Tibial nerve (tissue), 4 donors: ENCODE measurements around the gene TOP2B. TPM values are rescaled to one million over a fixed set of nuclear protein-coding genes. Genes with fewer than 3 reads are reported as not detected.

ENCODE experiments used
- DNase-seq, 2 donors: peaks; one replicate each; pipeline ENCODE4 v3.0.0-alpha.2; 2019; ENCODE audit warnings: low spot score in 2 of 2
- H3K27ac ChIP-seq, 4 donors: fragments of 200-600 bp; sonication (generic) in 3 of 4; one replicate each; pipeline ENCODE4 v1.5.1; 2017 to 2019; ENCODE audit warnings: mild to moderate bottlenecking in 1 of 4
- H3K27me3 ChIP-seq, 2 donors: fragments of 200-600 bp; sonication (generic) in 1 of 2; one replicate each; pipeline versions ENCODE4 v1.5.1 to v1.6.0; 2017 to 2019
- H3K36me3 ChIP-seq, 3 donors: fragments of 200-600 bp; sonication (generic); one replicate each; pipeline ENCODE4 v1.5.1; 2018 to 2019
- H3K4me1 ChIP-seq, 4 donors: fragments of 200-600 bp; sonication (generic) in 3 of 4; one replicate each; pipeline ENCODE4 v1.5.1; 2017 to 2019
- H3K4me3 ChIP-seq, 4 donors: fragments of 200-600 bp; sonication (generic) in 3 of 4; one replicate each; pipeline ENCODE4 v1.5.1; 2017 to 2019; ENCODE audit warnings: mild to moderate bottlenecking in 1 of 4, moderate library complexity in 1 of 4
- H3K9me3 ChIP-seq, 4 donors: fragments of 200-600 bp; sonication (generic) in 3 of 4; one replicate each; pipeline ENCODE4 v1.5.1; 2017 to 2019
- EP300 ChIP-seq, 2 donors: sonication (generic); formaldehyde crosslinking; IDR thresholded peaks; one replicate each; pipeline ENCODE4 v1.6.1; 2017; ENCODE audit warnings: antibody characterized with exemption in 2 of 2, mild to moderate bottlenecking in 1 of 2
- POLR2A ChIP-seq, 2 donors: fragments of 450-650 bp; IDR thresholded peaks; one replicate each; pipeline ENCODE4 v1.6.1; 2017; ENCODE audit warnings: antibody characterized with exemption in 2 of 2, mild to moderate bottlenecking in 2 of 2, moderate library complexity in 2 of 2
- WGBS, 2 donors: methylation state at CpG; one replicate each; pipeline ENCODE4 v1.1.5; 2018; 5-methylcytosine and 5-hydroxymethylcytosine counted together
- total RNA-seq, 4 donors: library from RNA; depleted of rRNA; stranded (reverse); fragments of >200 nt; gene quantifications; one replicate each; pipeline ENCODE4 v1.1.0, GENCODE V29; 2016
- TF ChIP-seq, protein P1 (sequence below), 5 experiments: fragments of 200-600 bp in 3 of 5; fragments of 450-650 bp in 2 of 5; sonication (generic) in 3 of 5; IDR thresholded peaks; one replicate each; pipeline ENCODE4 v1.5.1; 2016 to 2019; ENCODE audit warnings: antibody characterized with exemption in 5 of 5, mild to moderate bottlenecking in 3 of 5, moderate library complexity in 2 of 5

The TOP2B gene
- total RNA-seq, 4 donors from 2014 or later = 85.3 to 121 (median 99.3) TPM

DNA sequence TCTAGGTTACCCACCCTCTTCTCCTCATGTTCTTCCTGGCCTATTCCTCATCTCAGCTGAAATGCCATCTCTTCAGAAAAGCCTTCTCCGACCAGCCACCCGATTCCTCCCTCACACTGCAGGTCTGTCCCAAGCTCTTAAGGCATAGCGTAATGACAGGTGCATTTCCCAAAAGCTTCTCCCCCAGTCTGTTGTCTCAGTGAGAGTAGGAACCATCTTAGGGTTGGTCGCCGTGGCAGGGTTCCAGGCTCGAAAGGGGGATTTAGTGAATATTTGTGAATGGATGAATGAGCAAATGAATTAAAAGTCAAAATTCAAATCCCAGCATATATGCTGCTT, 78.6 kb downstream of the TOP2B start:
- TF ChIP-seq, protein P1, sequence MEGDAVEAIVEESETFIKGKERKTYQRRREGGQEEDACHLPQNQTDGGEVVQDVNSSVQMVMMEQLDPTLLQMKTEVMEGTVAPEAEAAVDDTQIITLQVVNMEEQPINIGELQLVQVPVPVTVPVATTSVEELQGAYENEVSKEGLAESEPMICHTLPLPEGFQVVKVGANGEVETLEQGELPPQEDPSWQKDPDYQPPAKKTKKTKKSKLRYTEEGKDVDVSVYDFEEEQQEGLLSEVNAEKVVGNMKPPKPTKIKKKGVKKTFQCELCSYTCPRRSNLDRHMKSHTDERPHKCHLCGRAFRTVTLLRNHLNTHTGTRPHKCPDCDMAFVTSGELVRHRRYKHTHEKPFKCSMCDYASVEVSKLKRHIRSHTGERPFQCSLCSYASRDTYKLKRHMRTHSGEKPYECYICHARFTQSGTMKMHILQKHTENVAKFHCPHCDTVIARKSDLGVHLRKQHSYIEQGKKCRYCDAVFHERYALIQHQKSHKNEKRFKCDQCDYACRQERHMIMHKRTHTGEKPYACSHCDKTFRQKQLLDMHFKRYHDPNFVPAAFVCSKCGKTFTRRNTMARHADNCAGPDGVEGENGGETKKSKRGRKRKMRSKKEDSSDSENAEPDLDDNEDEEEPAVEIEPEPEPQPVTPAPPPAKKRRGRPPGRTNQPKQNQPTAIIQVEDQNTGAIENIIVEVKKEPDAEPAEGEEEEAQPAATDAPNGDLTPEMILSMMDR (IDR thresholded peaks at IDR 0.05) = no peak
- TF ChIP-seq EP300 (IDR thresholded peaks at IDR 0.05) = no peak
- no peak for TF ChIP-seq POLR2A (IDR thresholded peaks at IDR 0.05)
- no peak overlapping the region for H3K27ac ChIP-seq
- no peaks in the 10 kb centered on the region for H3K4me1 ChIP-seq
- WGBS, 2 donors = 95 to 96% methylated on average over 6 of the region's 6 CpGs
- no peaks in the 10 kb centered on the region for H3K9me3 ChIP-seq
- H3K27me3 ChIP-seq = no peaks in the 10 kb centered on the region
- DNase-seq = no peak
- no peak overlapping the region for H3K4me3 ChIP-seq
- H3K36me3 ChIP-seq = peaks cover 0 to 25% (median 0%) of the 10 kb centered on the region in 3 donors

DNA sequence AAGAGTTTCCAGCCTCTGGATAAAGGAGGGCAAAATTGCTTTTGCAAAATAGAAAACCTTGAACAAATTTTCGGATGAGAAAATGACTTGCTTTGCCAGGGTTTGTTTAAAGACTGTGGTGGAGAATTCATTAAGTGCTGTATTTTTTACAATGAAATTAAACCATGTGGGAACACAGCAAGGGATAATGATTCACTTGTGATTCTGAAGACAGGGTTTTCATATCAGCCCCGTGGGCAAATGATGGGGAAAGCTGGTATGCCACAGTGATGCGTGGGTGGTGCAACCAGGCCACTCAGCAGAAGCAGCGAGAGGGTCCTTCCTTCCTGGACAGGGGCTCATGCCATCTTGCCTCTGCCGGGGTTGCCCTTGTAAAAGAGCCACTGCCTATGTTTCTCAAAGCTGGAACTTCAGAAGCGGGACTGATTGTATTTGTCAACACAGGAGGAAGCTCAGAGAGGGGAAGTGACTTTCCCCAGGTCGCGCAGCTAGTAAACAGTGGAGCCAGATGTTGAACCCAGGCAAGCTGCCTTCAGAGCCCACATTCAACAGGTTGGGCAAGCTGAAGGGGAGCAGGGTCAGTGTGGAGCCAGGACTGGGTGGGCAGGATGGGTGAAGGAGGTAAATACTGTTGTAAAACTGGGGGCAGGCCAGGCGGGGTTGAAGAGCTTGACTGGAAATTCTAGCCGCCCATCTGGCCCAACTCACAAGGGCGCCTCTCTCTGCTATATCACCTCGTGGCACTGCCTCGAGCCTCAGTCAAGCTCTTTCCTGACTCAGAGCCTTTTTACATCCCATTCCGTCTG, 79.1 kb downstream of the TOP2B start:
- H3K27ac ChIP-seq = no peak overlapping the region
- no peaks in the 10 kb centered on the region for H3K4me1 ChIP-seq
- no peak for DNase-seq
- TF ChIP-seq POLR2A (IDR thresholded peaks at IDR 0.05) (no peak), EP300 (IDR thresholded peaks at IDR 0.05) (no peak)
- TF ChIP-seq, protein P1 (IDR thresholded peaks at IDR 0.05) = no peak
- no peak overlapping the region for H3K4me3 ChIP-seq
- H3K27me3 ChIP-seq = no peaks in the 10 kb centered on the region
- no peaks in the 10 kb centered on the region for H3K9me3 ChIP-seq
- peaks cover 0 to 31% (median 0%) of the 10 kb centered on the region in 3 donors for H3K36me3 ChIP-seq
- WGBS, 2 donors = 76 to 80% methylated on average over 14 of the region's 14 CpGs

DNA sequence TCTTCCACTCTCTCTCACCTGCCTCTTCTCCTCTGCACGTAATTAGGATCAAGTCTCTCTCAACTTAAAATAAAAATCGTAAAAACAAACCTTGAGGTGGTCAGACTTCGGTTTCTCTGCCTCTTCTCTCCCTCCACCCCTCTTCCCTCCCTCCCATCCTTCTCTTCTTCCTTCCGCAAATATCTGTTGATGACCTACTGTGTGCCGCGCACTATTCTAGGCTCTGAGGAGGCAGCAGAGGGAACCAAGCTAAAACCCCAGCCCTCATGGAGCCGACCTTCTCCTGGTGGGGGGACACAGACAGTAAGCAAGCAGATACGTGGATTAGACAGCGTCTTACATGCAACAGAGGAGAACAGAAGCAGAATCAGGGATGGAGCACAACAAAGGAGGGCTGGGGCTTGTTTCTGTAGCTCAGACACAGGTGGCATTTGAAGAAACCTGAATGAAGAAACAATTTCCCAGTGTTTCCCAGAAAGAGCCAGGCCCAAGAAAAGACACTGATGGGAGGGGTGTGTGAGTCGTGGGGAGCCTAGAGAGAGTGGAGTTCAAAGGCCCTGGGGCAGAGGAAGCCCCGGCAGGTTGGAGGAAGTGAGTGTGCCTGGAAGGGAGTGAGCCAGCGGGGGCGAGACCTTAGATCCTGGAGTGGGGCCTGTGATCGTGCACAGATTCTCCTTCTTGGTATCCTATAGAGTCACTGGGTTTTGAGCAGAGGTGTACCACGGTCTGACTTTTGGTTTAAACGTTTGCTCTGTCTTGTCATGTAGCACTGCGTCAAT, 80.5 kb downstream of the TOP2B start:
- no peak for DNase-seq
- H3K36me3 ChIP-seq = peaks cover 0 to 36% (median 0%) of the 10 kb centered on the region in 3 donors
- H3K9me3 ChIP-seq = no peaks in the 10 kb centered on the region
- TF ChIP-seq, protein P1 (IDR thresholded peaks at IDR 0.05) = no peak
- no peak overlapping the region for H3K4me3 ChIP-seq
- no peaks in the 10 kb centered on the region for H3K4me1 ChIP-seq
- no peaks in the 10 kb centered on the region for H3K27me3 ChIP-seq
- WGBS, 2 donors = 87 to 91% methylated on average over 17 of the region's 17 CpGs
- no peak overlapping the region for H3K27ac ChIP-seq

DNA sequence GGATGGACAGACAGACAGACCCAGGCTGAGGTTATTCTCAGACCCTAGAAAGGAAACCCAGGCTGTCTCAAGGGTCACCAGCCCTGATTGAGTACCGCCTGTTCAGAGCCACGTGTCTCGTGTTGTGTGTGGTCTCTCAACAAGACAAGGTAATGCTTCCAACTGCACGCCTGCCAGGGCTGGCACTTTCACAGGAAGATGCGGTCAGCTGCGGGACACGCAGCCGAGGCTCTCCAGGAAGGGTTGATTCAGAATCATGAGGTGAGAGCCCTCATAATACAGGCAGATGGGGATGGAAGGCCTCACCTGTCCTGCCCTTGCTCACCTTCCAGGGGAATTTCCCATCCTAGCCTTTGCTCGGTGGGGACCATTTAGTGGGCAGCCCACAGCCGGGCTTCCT, 81.4 kb downstream of the TOP2B start:
- H3K36me3 ChIP-seq = peaks cover 0 to 36% (median 0%) of the 10 kb centered on the region in 3 donors
- WGBS, 2 donors = 87 to 89% methylated on average over 10 of the region's 10 CpGs

More for the DNA sequence above, 81.4 kb downstream of the TOP2B start:
- Histone ChIP-seq H3K4me3 (no peak overlapping the region), H3K9me3 (no peaks in the 10 kb centered on the region), H3K27me3 (no peaks in the 10 kb centered on the region), H3K4me1 (no peaks in the 10 kb centered on the region), H3K27ac (no peak overlapping the region)
- no peak for DNase-seq
- no peak for TF ChIP-seq EP300 (IDR thresholded peaks at IDR 0.05)
- TF ChIP-seq, protein P1 (IDR thresholded peaks at IDR 0.05) = no peak
- no peak for TF ChIP-seq POLR2A (IDR thresholded peaks at IDR 0.05)
